ENCODE results near the gene TAF10.
A peak's percentile ranks its signal among the peaks of the same experiment; 100 is the strongest.

TAF10 gene

DNA sequence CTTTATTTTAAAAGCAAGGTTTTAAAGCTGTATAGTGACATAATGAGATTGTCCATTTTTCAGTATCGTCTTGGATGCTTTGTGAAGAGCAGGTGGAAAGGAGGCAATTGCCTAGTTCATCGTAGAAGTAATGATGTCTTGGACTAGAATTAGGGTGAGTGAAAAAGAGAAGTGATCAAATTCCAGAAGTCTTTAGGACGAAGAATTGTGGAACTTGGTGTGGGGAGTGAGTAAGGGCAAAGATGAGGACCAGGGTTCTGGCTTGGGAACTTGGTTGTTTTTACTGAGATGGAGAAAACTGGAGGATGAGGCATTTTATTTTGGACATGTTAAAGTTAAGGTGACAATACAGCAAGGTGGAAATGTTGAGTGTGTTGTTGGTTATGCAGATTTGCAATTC, 7.2 kb downstream of the TAF10 start:
- peak overlapping the region; percentile 98 to 100 for H3K9ac ChIP-seq (ENCODE audit: low read length in 2 of 2)
- no peaks in the 10 kb centered on the region for H3K27me3 ChIP-seq (ENCODE audit: control insufficient read depth in 1 of 2, insufficient read depth in 2 of 2, low read length in 2 of 2)
- peaks cover 66% of the 10 kb centered on the region for H3K4me1 ChIP-seq (ENCODE audit: control insufficient read depth, insufficient read depth, low read length)
- no peaks in the 10 kb centered on the region for H3K9me3 ChIP-seq (ENCODE audit: control insufficient read depth in 2 of 2, low read length in 2 of 2)
- H3K27ac ChIP-seq (ENCODE audit: low read length): peak overlapping the region; percentile 100
- H3K4me3 ChIP-seq (ENCODE audit: low read length in 2 of 2): peak overlapping the region; percentile 77 to 100
- H3K36me3 ChIP-seq (ENCODE audit: control insufficient read depth in 2 of 2, insufficient read depth in 2 of 2, low read length in 2 of 2): peaks cover 45% of the 10 kb centered on the region in 2 donors

- H3K27ac ChIP-seq (ENCODE audit: low read length): peak overlapping the region; percentile 100
- peak overlapping the region; percentile 98 to 100 for H3K9ac ChIP-seq (ENCODE audit: low read length in 2 of 2)
- H3K4me3 ChIP-seq (ENCODE audit: low read length in 2 of 2): peak overlapping the region; percentile 77 to 100
- peaks cover 45% of the 10 kb centered on the region in 2 donors for H3K36me3 ChIP-seq (ENCODE audit: control insufficient read depth in 2 of 2, insufficient read depth in 2 of 2, low read length in 2 of 2)
- no peaks in the 10 kb centered on the region for H3K27me3 ChIP-seq (ENCODE audit: control insufficient read depth in 1 of 2, insufficient read depth in 2 of 2, low read length in 2 of 2)
- H3K9me3 ChIP-seq (ENCODE audit: control insufficient read depth in 2 of 2, low read length in 2 of 2): no peaks in the 10 kb centered on the region
- peaks cover 63% of the 10 kb centered on the region for H3K4me1 ChIP-seq (ENCODE audit: control insufficient read depth, insufficient read depth, low read length)
Observed at GRCh38 chr11:6604081-6604626, 7.9 kb downstream of the TAF10 start.

GRCh38 chr11:6603287-6604080, 8.5 kb downstream of the TAF10 start, which contains the start of the genes ILK and RRP8:
Gene ILK (plus strand): TSS chr11:6603774. CDS start chr11:6604272, 498 bp downstream.
Gene RRP8 (minus strand): TSS chr11:6603616. CDS start chr11:6603502, 114 bp downstream.
- peak within 1 kb of the TSS; percentile 100 for H3K27ac ChIP-seq (ENCODE audit: low read length)
- peaks cover 63% of the 10 kb centered on the region for H3K4me1 ChIP-seq (ENCODE audit: control insufficient read depth, insufficient read depth, low read length)
- H3K4me3 ChIP-seq (ENCODE audit: low read length in 2 of 2): peak within 1 kb of the TSS; percentile 84 to 100
- H3K9me3 ChIP-seq (ENCODE audit: control insufficient read depth in 2 of 2, low read length in 2 of 2): no peaks in the 10 kb centered on the region
- peaks cover 43 to 44% of the 10 kb centered on the region in 2 donors for H3K36me3 ChIP-seq (ENCODE audit: control insufficient read depth in 2 of 2, insufficient read depth in 2 of 2, low read length in 2 of 2)
- peak within 1 kb of the TSS; percentile 98 to 100 for H3K9ac ChIP-seq (ENCODE audit: low read length in 2 of 2)
- H3K27me3 ChIP-seq (ENCODE audit: control insufficient read depth in 1 of 2, insufficient read depth in 2 of 2, low read length in 2 of 2): no peaks in the 10 kb centered on the region

DNA sequence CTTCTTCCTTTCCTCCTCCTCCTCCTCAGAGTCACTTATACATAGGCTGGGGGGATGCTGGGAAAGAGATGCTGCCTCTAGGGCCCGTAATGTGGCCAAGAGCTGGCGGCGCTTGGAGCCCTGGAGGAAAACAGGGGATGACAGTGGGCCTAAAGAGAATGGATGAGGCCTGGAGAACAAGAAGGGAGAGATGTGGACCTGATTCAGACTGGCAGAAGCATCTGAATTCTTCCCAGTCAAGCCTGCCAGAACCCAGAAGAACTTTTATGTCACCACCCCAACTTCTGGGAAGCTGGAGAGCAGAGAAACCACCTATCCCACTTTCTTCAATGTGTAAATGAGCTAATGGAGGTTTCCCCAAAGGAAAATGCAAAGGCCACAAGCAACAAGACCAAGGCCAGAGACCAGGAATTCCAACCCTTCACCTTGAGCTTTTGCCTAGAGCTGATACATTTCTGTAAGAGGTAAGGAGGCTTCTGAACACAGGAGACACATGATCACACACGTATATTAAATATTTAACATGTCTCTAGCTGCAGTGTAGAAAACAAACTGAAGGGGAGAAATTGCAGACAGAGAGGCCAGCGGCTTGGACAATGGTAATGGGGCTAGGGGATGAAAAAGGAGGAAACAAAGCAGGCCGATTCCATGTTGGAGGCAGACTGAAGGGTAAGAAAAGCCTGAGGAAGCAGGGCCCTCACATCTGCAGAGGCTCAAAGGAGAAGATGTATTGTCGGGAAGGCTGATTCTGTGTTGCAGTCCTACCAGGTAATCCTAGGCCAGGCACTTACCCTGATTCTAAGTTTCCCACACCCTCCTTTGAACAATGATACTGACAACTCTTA, 9.7 kb downstream of the TAF10 start:
- Histone ChIP-seq H3K27ac (ENCODE audit: low read length) (peak overlapping the region; percentile 100), H3K36me3 (ENCODE audit: control insufficient read depth in 2 of 2, insufficient read depth in 2 of 2, low read length in 2 of 2) (peaks cover 36 to 38% of the 10 kb centered on the region in 2 donors), H3K9ac (ENCODE audit: low read length in 2 of 2) (peak overlapping the region; percentile 98), H3K9me3 (ENCODE audit: control insufficient read depth in 2 of 2, low read length in 2 of 2) (no peaks in the 10 kb centered on the region), H3K4me1 (ENCODE audit: control insufficient read depth, insufficient read depth, low read length) (peaks cover 61% of the 10 kb centered on the region), H3K4me3 (ENCODE audit: low read length in 2 of 2) (peak overlapping the region; percentile 84 to 100), H3K27me3 (ENCODE audit: control insufficient read depth in 1 of 2, insufficient read depth in 2 of 2, low read length in 2 of 2) (no peaks in the 10 kb centered on the region)

DNA sequence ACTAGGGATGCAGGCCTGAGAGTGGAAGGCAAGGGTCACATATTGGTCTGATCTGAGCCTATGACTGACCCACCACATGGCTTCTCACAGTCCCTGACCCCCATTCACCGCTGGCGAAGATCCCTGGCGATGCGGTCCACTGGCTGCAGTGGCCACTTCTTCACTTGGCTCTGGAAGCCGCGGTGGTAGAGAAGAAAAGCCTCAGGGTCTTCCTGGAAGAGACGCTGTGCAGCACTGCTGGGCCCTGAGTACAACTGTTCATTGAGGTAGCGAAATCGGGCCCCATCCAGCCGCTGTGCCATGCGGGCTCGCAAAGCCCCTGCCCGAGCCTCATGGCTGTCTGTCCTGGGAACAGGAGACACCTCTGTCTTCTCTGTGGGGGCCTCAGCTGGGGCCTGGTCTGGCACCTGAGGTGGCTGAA, 11.0 kb downstream of the TAF10 start:
- Histone ChIP-seq H3K9me3 (ENCODE audit: control insufficient read depth in 2 of 2, low read length in 2 of 2) (no peaks in the 10 kb centered on the region), H3K4me1 (ENCODE audit: control insufficient read depth, insufficient read depth, low read length) (peaks cover 65% of the 10 kb centered on the region)

GRCh38 chr11:6599881-6600390, 12.1 kb downstream of the TAF10 start:
- Histone ChIP-seq H3K36me3 (ENCODE audit: control insufficient read depth in 2 of 2, insufficient read depth in 2 of 2, low read length in 2 of 2) (peaks cover 36% of the 10 kb centered on the region in 2 donors), H3K4me3 (ENCODE audit: low read length in 2 of 2) (no peak overlapping the region), H3K27me3 (ENCODE audit: control insufficient read depth in 1 of 2, insufficient read depth in 2 of 2, low read length in 2 of 2) (no peaks in the 10 kb centered on the region), H3K27ac (ENCODE audit: low read length) (peak overlapping the region; percentile 85), H3K9me3 (ENCODE audit: control insufficient read depth in 2 of 2, low read length in 2 of 2) (no peaks in the 10 kb centered on the region), H3K4me1 (ENCODE audit: control insufficient read depth, insufficient read depth, low read length) (peaks cover 64% of the 10 kb centered on the region), H3K9ac (ENCODE audit: low read length in 2 of 2) (no peak overlapping the region)

More for the DNA sequence above, 11.0 kb downstream of the TAF10 start:
- H3K4me3 ChIP-seq (ENCODE audit: low read length in 2 of 2): no peak overlapping the region
- H3K27me3 ChIP-seq (ENCODE audit: control insufficient read depth in 1 of 2, insufficient read depth in 2 of 2, low read length in 2 of 2): no peaks in the 10 kb centered on the region
- no peak overlapping the region for H3K9ac ChIP-seq (ENCODE audit: low read length in 2 of 2)
- peaks cover 36 to 38% of the 10 kb centered on the region in 2 donors for H3K36me3 ChIP-seq (ENCODE audit: control insufficient read depth in 2 of 2, insufficient read depth in 2 of 2, low read length in 2 of 2)
- H3K27ac ChIP-seq (ENCODE audit: low read length): peak overlapping the region; percentile 37

- peaks cover 36 to 38% of the 10 kb centered on the region in 2 donors for H3K36me3 ChIP-seq (ENCODE audit: control insufficient read depth in 2 of 2, insufficient read depth in 2 of 2, low read length in 2 of 2)
- no peaks in the 10 kb centered on the region for H3K27me3 ChIP-seq (ENCODE audit: control insufficient read depth in 1 of 2, insufficient read depth in 2 of 2, low read length in 2 of 2)
- peaks cover 66% of the 10 kb centered on the region for H3K4me1 ChIP-seq (ENCODE audit: control insufficient read depth, insufficient read depth, low read length)
- no peaks in the 10 kb centered on the region for H3K9me3 ChIP-seq (ENCODE audit: control insufficient read depth in 2 of 2, low read length in 2 of 2)
- no peak overlapping the region for H3K4me3 ChIP-seq (ENCODE audit: low read length in 2 of 2)
- peak overlapping the region; percentile 85 for H3K27ac ChIP-seq (ENCODE audit: low read length)
- H3K9ac ChIP-seq (ENCODE audit: low read length in 2 of 2): no peak overlapping the region
Observed at GRCh38 chr11:6599449-6599848, 12.6 kb downstream of the TAF10 start.

DNA sequence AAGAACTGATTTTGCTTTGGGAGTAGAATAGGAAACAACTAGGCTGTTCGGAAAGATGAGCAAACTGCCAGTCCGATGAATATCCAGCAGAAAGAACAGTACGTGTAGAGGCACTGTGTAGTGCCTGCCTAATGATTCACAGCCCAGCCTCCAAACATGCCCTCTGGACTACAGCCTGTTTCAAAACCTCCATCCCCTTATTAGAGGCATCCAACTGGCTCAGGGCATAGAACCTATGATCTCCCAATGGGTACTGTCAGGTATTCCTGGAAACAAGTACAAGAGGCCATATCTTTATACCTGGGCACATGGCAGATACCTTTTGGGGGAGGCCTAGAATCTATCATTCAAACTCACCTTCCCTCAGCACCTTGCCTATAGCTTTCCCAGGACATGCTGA, 13.5 kb downstream of the TAF10 start:
- peaks cover 70% of the 10 kb centered on the region for H3K4me1 ChIP-seq (ENCODE audit: control insufficient read depth, insufficient read depth, low read length)
- H3K27ac ChIP-seq (ENCODE audit: low read length): peak overlapping the region; percentile 85
- H3K36me3 ChIP-seq (ENCODE audit: control insufficient read depth in 2 of 2, insufficient read depth in 2 of 2, low read length in 2 of 2): peaks cover 36 to 39% of the 10 kb centered on the region in 2 donors
- H3K27me3 ChIP-seq (ENCODE audit: control insufficient read depth in 1 of 2, insufficient read depth in 2 of 2, low read length in 2 of 2): no peaks in the 10 kb centered on the region
- peak overlapping the region in 1 of 2 donors; percentile 24 for H3K9ac ChIP-seq (ENCODE audit: low read length in 2 of 2)
- H3K4me3 ChIP-seq (ENCODE audit: low read length in 2 of 2): no peak overlapping the region
- no peaks in the 10 kb centered on the region for H3K9me3 ChIP-seq (ENCODE audit: control insufficient read depth in 2 of 2, low read length in 2 of 2)

DNA sequence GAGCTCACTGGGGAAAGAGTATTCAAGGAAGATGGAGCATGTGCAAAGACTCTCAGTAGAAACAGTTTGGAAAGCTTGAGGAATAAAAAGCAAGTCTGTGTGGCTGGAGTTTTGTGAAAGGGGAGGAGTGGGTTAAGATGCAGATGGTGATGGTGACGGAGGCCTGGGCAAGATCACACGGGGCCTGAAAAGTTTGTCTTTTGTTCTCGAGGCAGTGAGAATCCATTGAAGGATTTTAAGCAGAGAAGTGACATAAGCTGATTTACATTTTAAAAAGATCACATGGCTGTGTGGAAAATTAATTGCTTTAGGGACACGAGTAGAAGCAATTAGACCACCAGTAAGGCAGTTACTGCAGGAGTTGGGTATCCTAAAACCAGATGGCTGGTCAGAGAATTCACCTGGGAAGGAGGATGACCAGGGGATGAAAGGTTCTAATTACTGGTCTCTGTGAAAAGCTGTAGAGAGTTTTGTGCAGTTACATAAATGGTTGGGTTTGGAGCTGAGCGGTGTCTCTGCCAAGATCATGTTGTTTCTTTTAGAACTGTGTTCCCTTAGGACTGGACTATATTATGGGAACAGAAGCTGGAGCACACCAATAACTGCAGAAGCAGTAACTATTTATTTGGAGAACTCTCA, 15.7 kb downstream of the TAF10 start:
- Histone ChIP-seq H3K4me1 (ENCODE audit: control insufficient read depth, insufficient read depth, low read length) (peaks cover 60% of the 10 kb centered on the region), H3K27me3 (ENCODE audit: control insufficient read depth in 1 of 2, insufficient read depth in 2 of 2, low read length in 2 of 2) (no peaks in the 10 kb centered on the region), H3K4me3 (ENCODE audit: low read length in 2 of 2) (peak overlapping the region in 1 of 2 donors; percentile 36), H3K9me3 (ENCODE audit: control insufficient read depth in 2 of 2, low read length in 2 of 2) (no peaks in the 10 kb centered on the region), H3K27ac (ENCODE audit: low read length) (peak overlapping the region; percentile 85), H3K9ac (ENCODE audit: low read length in 2 of 2) (peak overlapping the region; percentile 4 to 62), H3K36me3 (ENCODE audit: control insufficient read depth in 2 of 2, insufficient read depth in 2 of 2, low read length in 2 of 2) (peaks cover 35 to 37% of the 10 kb centered on the region in 2 donors)

All from stomach smooth muscle (tissue), 2 donors.